ENCODE results near the gene GLMP.

- TF ChIP-seq CTCF (IDR thresholded peaks at IDR 0.05) (no peak), POLR2A (IDR thresholded peaks at IDR 0.05) (no peak)
Measured at GRCh38 chr1:156281693-156282478, 13.6 kb downstream of the GLMP start.

Data from thyroid gland (tissue), 4 donors.